ENCODE data around the gene PPP1R14B. TPM values are rescaled to one million over a fixed set of nuclear protein-coding genes. Genes with fewer than 3 reads are reported as not detected.
"Not testable (repeated sequence)": the region's sequence is repeated elsewhere in the genome, so short reads cannot be mapped to it uniquely, and the experiment has no call there.

Gene PPP1R14B
- total and polyA plus RNA-seq, 12 donors = 52.4 to 331 (median 92.5) TPM

- no peaks in the 10 kb centered on the region for H3K9me3 ChIP-seq
- H3K36me3 ChIP-seq = peaks cover 0 to 19% (median 0%) of the 10 kb centered on the region in 9 donors
- TF ChIP-seq CTCF (IDR thresholded peaks at IDR 0.05) = no peak
- ATAC-seq (peak in 3 of 8 donors; percentile 0 to 2 (median 2)), DNase-seq (peak in 1 of 2 donors; percentile 10)
- H3K4me3 ChIP-seq = peak overlapping the region; percentile 44 to 90 (median 68)
- 36 to 42% methylated on average over 31 of the region's 31 CpGs for WGBS, 2 donors
- peaks cover 9 to 57% (median 47%) of the 10 kb centered on the region in 9 donors for H3K4me1 ChIP-seq
- H3K27me3 ChIP-seq = no peaks in the 10 kb centered on the region
- peak overlapping the region; percentile 14 to 96 (median 92) for H3K27ac ChIP-seq
- intact Hi-C loops (cut with DNase I) = loop anchor here in 2 of 10 donors (2.0 to 5.0 kb wide), 2 partner anchors 54 to 57 kb away; partner anchors contain the start of genes CATSPERZ (in 1 of the 2) and ESRRA (in 1 of the 2)
Measured at GRCh38 chr11:64247729-64248531, 1.2 kb upstream of the PPP1R14B start.

- peak overlapping the region in 9 of 10 donors; percentile 80 to 96 (median 84) for H3K27ac ChIP-seq
- WGBS, 2 donors = 0% methylated on average over 21 to 43 of the region's 43 CpGs
- ATAC-seq, H3K9me3 ChIP-seq, DNase-seq, H3K27me3 ChIP-seq: not testable (repeated sequence)
- peaks cover 16 to 56% (median 47%) of the 10 kb centered on the region in 9 donors for H3K4me1 ChIP-seq
- peak overlapping the region; percentile 44 to 89 (median 70) for H3K4me3 ChIP-seq
- intact Hi-C loops (cut with DNase I) = loop anchor here in 2 of 10 donors (2.0 to 5.0 kb wide), 2 partner anchors 56 to 58 kb away; partner anchors contain the start of genes CATSPERZ (in 1 of the 2) and ESRRA (in 1 of the 2)
- peaks cover 0 to 20% (median 0%) of the 10 kb centered on the region in 9 donors for H3K36me3 ChIP-seq
Measured at GRCh38 chr11:64246621-64246870, 197 bp downstream of the PPP1R14B start.

DNA sequence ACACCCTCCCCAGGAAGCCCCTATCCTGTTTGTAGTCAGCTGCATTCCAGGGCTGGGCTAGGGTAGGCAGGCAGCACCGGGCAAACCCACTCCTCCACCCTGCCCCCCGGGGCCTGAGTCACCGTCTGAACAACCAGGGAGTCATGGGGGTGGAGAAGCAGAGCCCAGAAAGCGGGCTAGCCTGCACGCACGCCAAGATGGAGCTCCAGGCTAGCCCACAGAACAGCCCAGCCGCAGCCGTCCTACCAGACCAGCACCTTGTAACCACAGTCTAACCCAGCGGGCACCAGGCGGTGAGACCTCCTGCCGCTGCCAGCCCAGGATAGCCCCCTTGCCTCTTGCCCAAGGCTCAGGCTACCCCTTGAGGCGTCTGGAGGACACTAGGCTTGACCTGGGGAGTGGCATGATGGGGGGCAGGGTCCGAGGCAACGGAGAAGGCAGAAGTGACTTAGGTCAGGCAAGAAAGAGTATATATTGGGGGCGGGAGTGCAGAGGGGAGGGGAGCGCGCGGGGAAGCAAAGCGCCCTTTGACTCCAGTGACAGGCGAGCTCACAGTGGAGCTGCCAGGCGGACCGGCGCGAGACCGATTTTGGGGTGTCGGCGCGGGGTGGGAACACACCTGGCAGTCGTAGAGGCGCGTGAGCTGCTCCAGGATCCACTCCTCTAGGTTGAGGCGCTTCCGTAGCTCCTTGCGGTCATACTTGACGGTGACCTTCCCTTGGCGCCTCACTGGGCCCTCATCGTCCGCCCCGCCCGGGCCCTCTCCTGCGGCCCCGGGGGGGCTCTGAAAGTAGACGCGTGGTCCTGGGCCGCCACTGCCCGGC lies 734 bp downstream of the PPP1R14B start:
- WGBS, 2 donors = 1% methylated on average over 34 to 46 of the region's 46 CpGs
- no peaks in the 10 kb centered on the region for H3K9me3 ChIP-seq
- TF ChIP-seq CTCF (IDR thresholded peaks at IDR 0.05) = no peak
- peak overlapping the region; percentile 66 to 96 (median 84) for H3K27ac ChIP-seq
- DNase-seq = peak; percentile 67
- H3K27me3 ChIP-seq = no peaks in the 10 kb centered on the region
- peak overlapping the region; percentile 44 to 89 (median 70) for H3K4me3 ChIP-seq
- H3K36me3 ChIP-seq = peaks cover 0 to 20% (median 0%) of the 10 kb centered on the region in 9 donors
- peak in 1 of 8 donors; percentile 6 for ATAC-seq
- intact Hi-C loops (cut with DNase I) = loop anchor here in 2 of 10 donors (2.0 to 5.0 kb wide), 2 partner anchors 56 to 59 kb away; partner anchors contain the start of genes CATSPERZ (in 1 of the 2) and ESRRA (in 1 of the 2)
- H3K4me1 ChIP-seq = peaks cover 16 to 54% (median 47%) of the 10 kb centered on the region in 9 donors

DNA sequence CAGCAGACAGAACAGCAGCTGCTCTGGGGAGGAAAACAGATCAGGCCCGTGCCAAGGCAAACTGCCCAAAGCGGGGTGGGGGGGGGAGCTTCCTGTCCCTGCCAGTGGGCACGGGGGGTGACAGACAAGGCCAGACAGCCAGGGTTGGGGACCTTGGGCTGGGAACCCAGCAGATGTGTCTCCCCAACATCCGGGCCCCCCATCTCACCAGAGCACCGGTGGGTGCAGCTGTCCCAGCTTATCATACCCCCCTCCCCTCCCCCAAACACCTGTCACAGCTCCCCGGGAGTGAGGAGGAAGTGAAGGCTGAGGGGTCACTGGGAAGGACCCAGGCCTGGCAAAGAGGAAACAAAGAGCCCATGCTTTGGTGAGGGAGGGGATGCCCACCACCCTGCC lies 1.3 kb downstream of the PPP1R14B start:
- DNase-seq (peak; percentile 55 to 61), ATAC-seq (no peak)
- Histone ChIP-seq H3K9me3 (no peaks in the 10 kb centered on the region), H3K27me3 (no peaks in the 10 kb centered on the region), H3K4me3 (peak overlapping the region; percentile 44 to 89 (median 70)), H3K27ac (peak overlapping the region in 9 of 10 donors; percentile 80 to 96 (median 84)), H3K36me3 (peaks cover 0 to 20% (median 0%) of the 10 kb centered on the region in 9 donors), H3K4me1 (peaks cover 17 to 50% (median 41%) of the 10 kb centered on the region in 9 donors)
- intact Hi-C loops (cut with DNase I) = loop anchor here in 1 of 10 donors (5.0 kb wide), 1 partner anchor 57 kb away; the partner anchor contains the start of gene CATSPERZ
- WGBS, 2 donors = 3 to 7% methylated on average over 6 of the region's 6 CpGs
- TF ChIP-seq CTCF (IDR thresholded peaks at IDR 0.05) = no peak
